Renal cortex interstitium (tissue), 11 donors: Measurements from ENCODE around the gene MRPL3. TPM values are rescaled to one million over a fixed set of nuclear protein-coding genes. Genes with fewer than 3 reads are reported as not detected.

Experiments used
- DNase-seq, 11 donors: peaks; one replicate each; pipeline ENCODE4 v3.0.0-alpha.2; 2013; ENCODE audit warnings: low read depth in 9 of 11, low spot score in 4 of 11; ENCODE audit errors: extremely low read depth in 1 of 11
- polyA plus RNA-seq, 3 donors: library from polyadenylated mRNA; unstranded; fragments of 120-200 nt; gene quantifications; one replicate each; pipeline ENCODE4 v1.2.1, GENCODE V29; 2013; ENCODE audit not compliant: insufficient read length in 3 of 3

Gene MRPL3
- polyA plus RNA-seq, 3 donors, result 106 to 129 (median 109) TPM

GRCh38 chr3:131447349-131447748 lies 55.4 kb downstream of the MRPL3 start:
- no peak for DNase-seq

GRCh38 chr3:131444180-131444579 lies 58.6 kb downstream of the MRPL3 start:
- DNase-seq, result no peak

GRCh38 chr3:131439084-131439483 lies 63.7 kb downstream of the MRPL3 start:
- DNase-seq, result no peak

GRCh38 chr3:131435000-131435399 lies 67.8 kb downstream of the MRPL3 start:
- DNase-seq, result no peak

- DNase-seq, result no peak
Observed at GRCh38 chr3:131432441-131432840, 70.3 kb downstream of the MRPL3 start.

- DNase-seq, result no peak
Observed at GRCh38 chr3:131431754-131432153, 71.0 kb downstream of the MRPL3 start.

- no peak for DNase-seq
Observed at GRCh38 chr3:131427226-131427625, 75.5 kb downstream of the MRPL3 start.

- DNase-seq, result no peak
Observed at GRCh38 chr3:131421957-131422498, 80.7 kb downstream of the MRPL3 start.

GRCh38 chr3:131421301-131421700 lies 81.5 kb downstream of the MRPL3 start:
- no peak for DNase-seq

GRCh38 chr3:131417751-131418150 lies 85.0 kb downstream of the MRPL3 start:
- no peak for DNase-seq

Other genes starting within 250 kb of the MRPL3 start
- 10 to 100 TPM; 40.5 to 43.5 (median 42.4) TPM for gene NUDT16, start 121.2 kb downstream of the MRPL3 start, polyA plus RNA-seq